ENCODE measurements around the gene ASB16.

DNA sequence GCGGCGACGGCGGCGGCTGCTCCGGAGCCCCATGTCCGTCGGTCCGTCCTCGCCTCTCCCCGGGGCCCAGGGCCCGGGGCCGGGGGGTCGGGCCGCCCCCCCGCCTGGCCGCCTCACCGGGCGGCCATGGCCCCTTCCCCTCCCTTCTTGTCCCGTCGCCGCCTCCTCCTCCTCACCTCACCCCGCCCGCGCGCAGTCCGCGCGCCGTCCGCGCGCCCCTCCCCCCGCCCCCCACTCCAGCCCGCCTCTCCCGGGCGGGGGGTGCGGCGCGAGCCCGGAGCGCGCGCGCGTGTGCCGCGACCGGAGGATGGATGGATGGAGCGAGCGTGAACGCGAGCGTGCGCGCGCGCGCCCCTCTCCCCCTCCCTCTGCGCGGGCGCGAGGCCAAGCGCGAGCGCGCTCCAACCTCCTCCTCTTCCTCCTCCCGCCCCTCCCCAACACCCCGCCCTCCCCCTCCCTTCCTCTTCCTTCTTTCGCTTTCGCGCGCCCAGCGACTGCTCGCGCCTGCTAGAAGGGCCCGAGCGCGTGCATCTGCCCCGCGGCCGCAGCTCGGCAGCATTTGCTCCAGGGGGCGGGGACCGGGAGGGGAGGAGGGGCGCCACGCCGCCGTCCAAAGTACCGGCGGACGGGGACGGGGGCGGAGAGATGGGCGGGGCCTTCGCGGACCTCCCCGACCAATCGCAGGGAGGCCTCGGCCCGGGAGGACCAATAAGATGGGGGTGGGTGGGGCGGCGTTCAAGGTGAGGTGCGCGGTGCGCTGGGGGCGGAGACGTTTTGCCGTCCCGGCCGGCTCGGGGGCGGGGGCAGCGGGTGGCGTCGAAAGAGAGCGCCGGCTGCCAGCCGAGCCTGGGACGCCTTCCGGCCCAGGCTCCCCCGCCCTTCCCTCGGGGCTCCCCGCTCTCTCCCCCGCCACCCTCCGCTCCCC, 29.3 kb downstream of the ASB16 start, which contains the start of gene ATXN7L3:
- no peak for TF ChIP-seq POLR2AphosphoS5 (IDR thresholded peaks at IDR 0.05; ENCODE audit: low read depth, low read length)
- TF ChIP-seq POLR2A (IDR thresholded peaks at IDR 0.05; ENCODE audit: low read depth, low read length) = no peak
